ENCODE results near the gene UGT1A10.

DNA sequence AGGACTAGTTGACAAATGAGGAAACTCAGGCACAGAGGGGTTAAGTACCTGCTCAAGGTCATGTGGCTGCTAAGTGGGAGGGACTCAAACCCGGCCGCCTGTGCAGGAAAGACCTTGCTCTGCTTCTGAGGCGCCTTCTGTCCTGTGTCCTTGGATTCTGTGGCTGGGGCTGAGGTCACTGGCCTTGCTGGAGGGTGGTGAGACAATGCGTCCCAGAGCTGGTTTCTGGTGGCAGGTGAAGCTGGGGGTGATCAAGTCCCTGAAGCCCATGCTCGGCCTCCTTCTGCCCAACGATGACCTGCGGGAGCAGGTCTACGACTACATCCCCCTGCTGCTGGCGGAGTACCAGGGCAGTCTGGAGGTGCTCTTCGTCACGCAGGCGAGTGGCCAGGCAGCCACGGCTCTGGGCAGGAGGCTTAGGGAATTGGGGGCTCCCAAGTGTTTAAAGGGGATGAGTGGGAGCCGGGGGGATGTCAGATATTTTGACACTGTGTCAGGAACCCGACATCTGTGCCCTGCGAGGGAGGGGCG, 157.9 kb downstream of the UGT1A10 start:
- TF ChIP-seq YY1 (IDR thresholded peaks at IDR 0.05; ENCODE audit: low read depth): no peak
- no peak for TF ChIP-seq TAF1 (IDR thresholded peaks at IDR 0.05; ENCODE audit: low read depth)
- TF ChIP-seq, protein P1, sequence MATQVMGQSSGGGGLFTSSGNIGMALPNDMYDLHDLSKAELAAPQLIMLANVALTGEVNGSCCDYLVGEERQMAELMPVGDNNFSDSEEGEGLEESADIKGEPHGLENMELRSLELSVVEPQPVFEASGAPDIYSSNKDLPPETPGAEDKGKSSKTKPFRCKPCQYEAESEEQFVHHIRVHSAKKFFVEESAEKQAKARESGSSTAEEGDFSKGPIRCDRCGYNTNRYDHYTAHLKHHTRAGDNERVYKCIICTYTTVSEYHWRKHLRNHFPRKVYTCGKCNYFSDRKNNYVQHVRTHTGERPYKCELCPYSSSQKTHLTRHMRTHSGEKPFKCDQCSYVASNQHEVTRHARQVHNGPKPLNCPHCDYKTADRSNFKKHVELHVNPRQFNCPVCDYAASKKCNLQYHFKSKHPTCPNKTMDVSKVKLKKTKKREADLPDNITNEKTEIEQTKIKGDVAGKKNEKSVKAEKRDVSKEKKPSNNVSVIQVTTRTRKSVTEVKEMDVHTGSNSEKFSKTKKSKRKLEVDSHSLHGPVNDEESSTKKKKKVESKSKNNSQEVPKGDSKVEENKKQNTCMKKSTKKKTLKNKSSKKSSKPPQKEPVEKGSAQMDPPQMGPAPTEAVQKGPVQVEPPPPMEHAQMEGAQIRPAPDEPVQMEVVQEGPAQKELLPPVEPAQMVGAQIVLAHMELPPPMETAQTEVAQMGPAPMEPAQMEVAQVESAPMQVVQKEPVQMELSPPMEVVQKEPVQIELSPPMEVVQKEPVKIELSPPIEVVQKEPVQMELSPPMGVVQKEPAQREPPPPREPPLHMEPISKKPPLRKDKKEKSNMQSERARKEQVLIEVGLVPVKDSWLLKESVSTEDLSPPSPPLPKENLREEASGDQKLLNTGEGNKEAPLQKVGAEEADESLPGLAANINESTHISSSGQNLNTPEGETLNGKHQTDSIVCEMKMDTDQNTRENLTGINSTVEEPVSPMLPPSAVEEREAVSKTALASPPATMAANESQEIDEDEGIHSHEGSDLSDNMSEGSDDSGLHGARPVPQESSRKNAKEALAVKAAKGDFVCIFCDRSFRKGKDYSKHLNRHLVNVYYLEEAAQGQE (IDR thresholded peaks at IDR 0.05; ENCODE audit: low read depth): no peak
- no peak for TF ChIP-seq CEBPB (IDR thresholded peaks at IDR 0.05)
- no peak for TF ChIP-seq CREB1 (IDR thresholded peaks at IDR 0.05; ENCODE audit: low read depth)
- TF ChIP-seq, protein P2, sequence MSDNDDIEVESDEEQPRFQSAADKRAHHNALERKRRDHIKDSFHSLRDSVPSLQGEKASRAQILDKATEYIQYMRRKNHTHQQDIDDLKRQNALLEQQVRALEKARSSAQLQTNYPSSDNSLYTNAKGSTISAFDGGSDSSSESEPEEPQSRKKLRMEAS (IDR thresholded peaks at IDR 0.05): no peak
- no peak for TF ChIP-seq RAD21 (IDR thresholded peaks at IDR 0.05; ENCODE audit: low read depth)
- no peak for TF ChIP-seq EP300 (IDR thresholded peaks at IDR 0.05; ENCODE audit: borderline replicate concordance)

All from Ishikawa (cell line).